K562 (cell line): ENCODE results near the gene PIP4K2A. TPM values are rescaled to one million over a fixed set of nuclear protein-coding genes. Genes with fewer than 3 reads are reported as not detected.

Experiments
- ATAC-seq: fragments of 200-7000 bp; cut with Tn5 transposase; 3 replicates; pipeline ENCODE4 v1.9.1; 2020; ENCODE audit warnings: moderate library complexity
- BruUV-seq: library from RNA; stranded (reverse); fragments of 400-500 nt; replicated peaks from 2 replicates; lab custom pipeline; 2021; lab: Mats Ljungman, UMichigan
- CTCF ChIA-PET: fragments of 300-600 bp; formaldehyde crosslinking; extraction: SDS; loops from one replicate; lab custom pipeline; 2021; ENCODE audit warnings: low intra/inter-chr PET ratio; lab: Yijun Ruan, JAX
- POLR2A ChIA-PET: fragments of 300-600, 350-650 bp; sonication (Branson Sonifier 250); formaldehyde crosslinking; extraction: SDS; loops from one replicate; lab custom pipeline; 2021; ENCODE audit warnings: antibody characterized with exemption, inconsistent platforms; lab: Yijun Ruan, JAX
- DNase-seq, 4 experiments: peaks; one replicate each; pipeline versions ENCODE4 v3.0.0 to v3.0.0-alpha.2; 2011 to 2018; ENCODE audit warnings: low spot score in 3 of 4, mixed read lengths in 3 of 4; ENCODE audit errors: extremely low read depth in 1 of 4
- FAIRE-seq: peaks from 2 replicates; lab custom pipeline; 2011; peaks lifted over from hg19 to GRCh38; lab: Jason Lieb, UNC
- H2AFZ ChIP-seq: 2 replicates; pipeline ENCODE4 v1.6.0; 2011; ENCODE audit warnings: low read depth, low read length, control low read depth, inconsistent platforms
- H3K27ac ChIP-seq: fragments of 200-600 bp; 3 replicates; pipeline ENCODE4 v1.8.0; 2011; ENCODE audit warnings: low read depth, mild to moderate bottlenecking, control low read depth, inconsistent platforms, low read length, moderate library complexity, mixed read lengths; ENCODE audit errors: extremely low read depth
- H3K27me3 ChIP-seq, 2 experiments: fragments of 300-600 bp in 1 of 2; 2 replicates in 1 of 2; 3 replicates in 1 of 2; pipeline versions ENCODE4 v1.6.0 to v1.8.0; 2011; ENCODE audit warnings: inconsistent platforms in 2 of 2, low read length in 2 of 2, mild to moderate bottlenecking in 1 of 2, mixed read lengths in 1 of 2, moderate library complexity in 1 of 2; ENCODE audit not compliant: control insufficient read depth in 2 of 2, insufficient read depth in 2 of 2
- H3K36me3 ChIP-seq: fragments of 300-600 bp; 3 replicates; pipeline ENCODE4 v1.8.0; 2011; ENCODE audit warnings: mild to moderate bottlenecking, low read length, inconsistent platforms; ENCODE audit not compliant: control insufficient read depth, insufficient read depth
- H3K4me1 ChIP-seq, 2 experiments: fragments of 200-600 bp in 1 of 2; replicated peaks in 1 of 2; 2 replicates in 1 of 2; 3 replicates in 1 of 2; pipeline versions ENCODE4 v1.5.1 to v1.8.0; 2011; ENCODE audit warnings: inconsistent platforms in 2 of 2, low read length in 2 of 2, mild to moderate bottlenecking in 1 of 2, mixed read lengths in 1 of 2, moderate library complexity in 1 of 2; ENCODE audit not compliant: control insufficient read depth in 2 of 2, insufficient read depth in 2 of 2
- H3K4me2 ChIP-seq: 2 replicates; pipeline ENCODE4 v1.6.1; 2011; ENCODE audit warnings: low read length, control low read depth, inconsistent platforms, mixed read lengths; ENCODE audit not compliant: insufficient read depth
- H3K4me3 ChIP-seq: fragments of 200-600 bp; sonication (generic), shearing (Covaris generic); 2 replicates; pipeline ENCODE4 v1.5.1; 2016; ENCODE audit warnings: control low read depth, inconsistent platforms
- H3K79me2 ChIP-seq: fragments of 200-600 bp; 3 replicates; pipeline ENCODE4 v1.8.0; 2011; ENCODE audit warnings: low read length, inconsistent platforms; ENCODE audit not compliant: control insufficient read depth, insufficient read depth
- H3K9ac ChIP-seq, 2 experiments: 2 replicates each; pipeline versions ENCODE4 v1.6.0 to v1.6.1; 2011; ENCODE audit warnings: low read depth in 2 of 2, low read length in 2 of 2, control low read depth in 1 of 2, inconsistent platforms in 1 of 2, mild to moderate bottlenecking in 1 of 2, mixed read lengths in 1 of 2; ENCODE audit not compliant: insufficient read depth in 1 of 2
- H3K9me1 ChIP-seq: one replicate; pipeline ENCODE4 v1.6.0; 2011; ENCODE audit warnings: inconsistent platforms, mild to moderate bottlenecking, low read length, moderate library complexity; ENCODE audit not compliant: control insufficient read depth, insufficient read depth
- H3K9me3 ChIP-seq: replicated peaks from 2 replicates; pipeline ENCODE4 v1.5.1; 2011; ENCODE audit warnings: low read depth, low read length, inconsistent platforms; ENCODE audit not compliant: control insufficient read depth, insufficient read depth
- H4K20me1 ChIP-seq: replicated peaks from 2 replicates; pipeline ENCODE4 v1.6.1; 2011; ENCODE audit warnings: low read length, inconsistent platforms, mixed read lengths; ENCODE audit not compliant: control insufficient read depth, insufficient read depth
- ELK1 ChIP-seq: sonication (generic); formaldehyde crosslinking; IDR thresholded peaks from 2 replicates; pipeline ENCODE4 v1.8.1; 2022; ENCODE audit warnings: missing genetic modification reagents
- FUS ChIP-seq: fragments of 200-400 bp; formaldehyde crosslinking; optimal IDR thresholded peaks from 2 replicates; pipeline ENCODE3; 2017; ENCODE audit warnings: low read depth, low read length
- NFE2 ChIP-seq: IDR thresholded peaks from 2 replicates; pipeline ENCODE4 v1.6.1; 2014; ENCODE audit warnings: antibody characterized with exemption, low read depth
- NR2C2 ChIP-seq, 2 experiments: fragments of 200-800 bp in 1 of 2; sonication (Bioruptor generic) in 1 of 2; sonication (generic) in 1 of 2; formaldehyde crosslinking in 1 of 2; IDR thresholded peaks; 2 replicates each; pipeline versions ENCODE4 v1.6.1 to v1.8.0; 2016 to 2022; ENCODE audit warnings: mild to moderate bottlenecking in 1 of 2, missing compliant biosample characterization in 1 of 2, missing genetic modification characterization in 1 of 2, missing genetic modification reagents in 1 of 2
- RAD51 ChIP-seq: fragments of 450-650 bp; IDR thresholded peaks from 2 replicates; pipeline ENCODE4 v1.7.1; 2016; ENCODE audit warnings: low read depth, mild to moderate bottlenecking, borderline replicate concordance
- SMAD3 ChIP-seq: fragments of 450-650 bp; formaldehyde crosslinking; conservative IDR thresholded peaks from 2 replicates; pipeline ENCODE4 v1.4.0; 2020; ENCODE audit warnings: mild to moderate bottlenecking
- SPI1 ChIP-seq: IDR thresholded peaks from 2 replicates; pipeline ENCODE4 v1.6.1; 2011; ENCODE audit warnings: low read depth, low read length, control low read depth, borderline replicate concordance
- ZBTB7A ChIP-seq: IDR thresholded peaks from 2 replicates; pipeline ENCODE4 v1.6.1; 2011; ENCODE audit warnings: low read depth, mild to moderate bottlenecking, low read length, moderate library complexity, borderline replicate concordance; ENCODE audit not compliant: control insufficient read depth
- ZNF41 ChIP-seq: fragments of 250-450 bp; sonication (Bioruptor Pico); conservative IDR thresholded peaks from 2 replicates; pipeline ENCODE4 v1.4.0; 2020; ENCODE audit warnings: mild to moderate bottlenecking
- WGBS: fragments of 100-300 bp; shearing (Covaris generic); methylation state at CpG from one replicate; pipeline ENCODE4 v1.1.6; 2016; ENCODE audit warnings: low coverage, mixed read lengths; ENCODE audit not compliant: insufficient coverage; ENCODE audit errors: missing lambda C conversion rate; 5-methylcytosine and 5-hydroxymethylcytosine counted together
- in situ Hi-C: fragments of 300-500 bp; cut with MboI; formaldehyde crosslinking; loops from 4 replicates; pipeline ENCODE4 v1.15.0; 2018; ENCODE audit warnings: inconsistent platforms, mixed read lengths
- intact Hi-C: fragments of 100-400 bp; cut with micrococcal nuclease; formaldehyde crosslinking; loops from 2 replicates; pipeline ENCODE4 v1.14.2; 2022
- polyA plus RNA-seq, 8 experiments: library from polyadenylated mRNA; depleted of rRNA in 4 of 8; stranded (reverse) in 5 of 8; unstranded in 3 of 8; fragments of >200 nt; fragmentation: Nextera tagmentation in 2 of 8; fragmentation: Illumina TruSeq in 1 of 8; extraction: Ambion mirVana in 2 of 8; extraction: Trizol in 1 of 8; gene quantifications; 2 replicates each; pipeline versions ENCODE4 v1.2.1 to v1.2.3, GENCODE V29; 2011 to 2014; ENCODE audit warnings: inconsistent platforms in 1 of 8, missing spikeins in 1 of 8
- total RNA-seq, 7 experiments: library from RNA; depleted of rRNA in 6 of 7; stranded (reverse); fragments of >200 nt in 6 of 7; fragmentation: Illumina TruSeq in 2 of 7; extraction: Trizol in 2 of 7; gene quantifications; 2 replicates each; pipeline versions ENCODE4 v1.2.1 to v1.2.3, GENCODE V29; 2011 to 2021; ENCODE audit warnings: low replicate concordance in 1 of 7

Gene PIP4K2A
- total and polyA plus RNA-seq, 9 of the 15 experiments (the other 6 are each of a cell fraction or from before 2014, with no cell fraction given), result 35.6 to 117 (median 71.9) TPM

GRCh38 chr10:22723783-22724182 is 9.4 kb upstream of the PIP4K2A start (continued):
- no peak for TF ChIP-seq ELK1 (CRISPR knock-in tag)
- TF ChIP-seq NFE2, result no peak
- no peak for TF ChIP-seq ZNF41
- no peak for TF ChIP-seq SMAD3
- TF ChIP-seq RAD51, result no peak
- TF ChIP-seq FUS, result no peak
- no peak for TF ChIP-seq ZBTB7A

GRCh38 chr10:22723343-22723779 is 9.0 kb upstream of the PIP4K2A start:
- ATAC-seq, result peak; percentile 11; the same call in 1 of the 3 replicates
- 48% methylated on average over 5 of the region's 5 CpGs for WGBS
- POLR2A ChIA-PET, result interaction anchor here (1.0 to 1.6 kb wide), 2 partner anchors 11 to 29 kb away, joined by 3 to 5 read pairs; no protein-coding TSS in a partner anchor
- in situ Hi-C loops, result no loop called here
- Histone ChIP-seq H4K20me1 (no peaks in the 10 kb centered on the region), H3K27ac (no peak overlapping the region), H3K79me2 (no peaks in the 10 kb centered on the region), H3K9ac (no peak overlapping the region), H3K9me3 (no peaks in the 10 kb centered on the region), H3K9me1 (no peaks in the 10 kb centered on the region), H3K27me3 (no peaks in the 10 kb centered on the region), H3K4me2 (no peak overlapping the region), H3K4me1 (peaks cover 0 to 8% of the 10 kb centered on the region in 2 experiments; a peak in 4 of 5 replicates), H2AFZ (peak overlapping the region; percentile 56; the same call in 1 of the 2 replicates), H3K4me3 (no peak overlapping the region), H3K36me3 (no peaks in the 10 kb centered on the region)
- intact Hi-C loops, result no loop called here
- TF ChIP-seq SPI1 (peak; percentile 76; the same call in 1 of the 2 replicates), NR2C2 (CRISPR knock-in tag; IDR thresholded peaks at IDR 0.05) (no peak), NR2C2 (tag; IDR thresholded peaks at IDR 0.05) (no peak)
- no peak for DNase-seq
- CTCF ChIA-PET, result no interaction called here
- no TSS peak for BruUV-seq
- no peak for FAIRE-seq
